HepG2 (cell line): Measurements from ENCODE around the gene MCF2L. TPM values are rescaled to one million over a fixed set of nuclear protein-coding genes. Genes with fewer than 3 reads are reported as not detected.

Experiments used
- CEBPZ ChIP-seq: IDR thresholded peaks from 2 replicates; pipeline ENCODE4 v1.6.1; 2012; ENCODE audit warnings: low read length, improper control_type of control experiment
- EED ChIP-seq: sonication (generic); formaldehyde crosslinking; IDR thresholded peaks from 2 replicates; pipeline ENCODE4 v1.5.0; 2020; ENCODE audit warnings: mild to moderate bottlenecking, missing genetic modification reagents
- KMT2B ChIP-seq: IDR thresholded peaks from 2 replicates; pipeline ENCODE4 v1.6.1; 2016; ENCODE audit warnings: missing genetic modification reagents, missing compliant biosample characterization
- NR2C2 ChIP-seq: sonication (generic); formaldehyde crosslinking; IDR thresholded peaks from 2 replicates; pipeline ENCODE4 v1.4.0; 2020; ENCODE audit warnings: missing genetic modification reagents, mild to moderate bottlenecking, moderate library complexity, borderline replicate concordance
- RCOR2 ChIP-seq: IDR thresholded peaks from 2 replicates; pipeline ENCODE4 v1.6.1; 2016; ENCODE audit warnings: missing biosample characterization, missing genetic modification reagents
- SP140L ChIP-seq: sonication (generic); formaldehyde crosslinking; IDR thresholded peaks from 2 replicates; pipeline ENCODE4 v1.4.0; 2020; ENCODE audit warnings: missing genetic modification reagents, borderline replicate concordance
- YEATS4 ChIP-seq: sonication (generic); formaldehyde crosslinking; IDR thresholded peaks from 2 replicates; pipeline ENCODE4 v1.4.0; 2020; ENCODE audit warnings: missing genetic modification reagents, borderline replicate concordance
- ZBED4 ChIP-seq: sonication (generic); formaldehyde crosslinking; IDR thresholded peaks from 2 replicates; pipeline ENCODE4 v1.4.0; 2020; ENCODE audit warnings: missing genetic modification reagents, borderline replicate concordance
- ZBTB34 ChIP-seq: sonication (generic); formaldehyde crosslinking; IDR thresholded peaks from 2 replicates; pipeline ENCODE4 v1.8.0; 2022; ENCODE audit warnings: mild to moderate bottlenecking, missing genetic modification reagents
- ZBTB38 ChIP-seq: sonication (generic); formaldehyde crosslinking; IDR thresholded peaks from 2 replicates; pipeline ENCODE4 v1.5.1; 2020; ENCODE audit warnings: mild to moderate bottlenecking, missing genetic modification reagents
- ZBTB46 ChIP-seq: sonication (generic); formaldehyde crosslinking; IDR thresholded peaks from 2 replicates; pipeline ENCODE4 v1.4.0; 2020; ENCODE audit warnings: mild to moderate bottlenecking, missing genetic modification reagents, borderline replicate concordance
- ZMYM3 ChIP-seq: sonication (generic); formaldehyde crosslinking; IDR thresholded peaks from 2 replicates; pipeline ENCODE4 v1.5.1; 2020; ENCODE audit warnings: mild to moderate bottlenecking, missing genetic modification reagents
- ZNF24 ChIP-seq: fragments of 450-650 bp; IDR thresholded peaks from 2 replicates; pipeline ENCODE4 v1.6.1; 2017; ENCODE audit warnings: antibody characterized with exemption, mild to moderate bottlenecking
- ZNF33A ChIP-seq: sonication (generic); formaldehyde crosslinking; IDR thresholded peaks from 2 replicates; pipeline ENCODE4 v1.5.1; 2020; ENCODE audit warnings: missing genetic modification reagents, mild to moderate bottlenecking, moderate library complexity, borderline replicate concordance
- ZNF670 ChIP-seq: sonication (generic); formaldehyde crosslinking; IDR thresholded peaks from 2 replicates; pipeline ENCODE4 v1.8.0; 2022; ENCODE audit warnings: mild to moderate bottlenecking, missing genetic modification reagents, borderline replicate concordance
- ZNF740 ChIP-seq: sonication (generic); formaldehyde crosslinking; IDR thresholded peaks from 2 replicates; pipeline ENCODE4 v1.4.0; 2020; ENCODE audit warnings: missing genetic modification reagents
- ZZZ3 ChIP-seq: sonication (generic); formaldehyde crosslinking; IDR thresholded peaks from 2 replicates; pipeline ENCODE4 v1.4.0; 2020; ENCODE audit warnings: missing genetic modification reagents, mild to moderate bottlenecking, borderline replicate concordance
- polyA plus RNA-seq, 8 experiments: library from polyadenylated mRNA; depleted of rRNA in 3 of 8; stranded (reverse) in 7 of 8; unstranded in 1 of 8; fragments of >200 nt; fragmentation: Illumina TruSeq in 4 of 8; extraction: Trizol in 4 of 8; gene quantifications; 2 replicates each; pipeline versions ENCODE4 v1.2.1 to v1.2.3, GENCODE V29; 2011 to 2016; ENCODE audit warnings: low read depth in 4 of 8, missing spikeins in 1 of 8, mixed read lengths in 1 of 8; ENCODE audit not compliant: insufficient read depth in 1 of 8
- total RNA-seq, 5 experiments: library from RNA; depleted of rRNA; stranded (reverse); fragments of >200 nt; fragmentation: Illumina TruSeq; extraction: Trizol; gene quantifications; 2 replicates each; pipeline ENCODE4 v1.2.3, GENCODE V29; 2016; ENCODE audit warnings: low read depth in 1 of 5

MCF2L gene
- total and polyA plus RNA-seq, 2 of the 13 experiments (the other 11 are each of a cell fraction or from before 2014, with no cell fraction given) = 19.4 to 28.4 TPM

GRCh38 chr13:113009743-113010509 lies 40.9 kb downstream of the MCF2L start (continued):
- TF ChIP-seq ZNF33A (CRISPR knock-in tag) = 0 out of 2 replicates have a peak, but pooled peaks have one; percentile 29
- peak; percentile 57; the same call in 1 of the 2 replicates for TF ChIP-seq KMT2B
- peak; percentile 89 for TF ChIP-seq ZBTB34 (CRISPR knock-in tag)
- TF ChIP-seq ZZZ3 (CRISPR knock-in tag) = 0 out of 2 replicates have a peak, but pooled peaks have one; percentile 23
- TF ChIP-seq EED (CRISPR knock-in tag) = no peak
- peak; percentile 55; the same call in 1 of the 2 replicates for TF ChIP-seq ZBTB38 (CRISPR knock-in tag)
- TF ChIP-seq ZBED4 (CRISPR knock-in tag) = peak; percentile 54; the same call in 1 of the 2 replicates
- TF ChIP-seq CEBPZ = no peak
- TF ChIP-seq YEATS4 (CRISPR knock-in tag) = peak; percentile 64; the same call in 1 of the 2 replicates
- peak; percentile 89 for TF ChIP-seq RCOR2 (CRISPR knock-in tag)
- TF ChIP-seq ZNF24 = no peak
- peak; percentile 63; the same call in 1 of the 2 replicates for TF ChIP-seq NR2C2 (CRISPR knock-in tag)
- 0 out of 2 replicates have a peak, but pooled peaks have one; percentile 14 for TF ChIP-seq ZMYM3 (CRISPR knock-in tag)
- TF ChIP-seq ZBTB46 (CRISPR knock-in tag) = peak; percentile 73; the same call in 1 of the 2 replicates
- TF ChIP-seq ZNF740 (CRISPR knock-in tag) = peak; percentile 49
- no peak for TF ChIP-seq SP140L
- peak; percentile 81; the same call in 1 of the 2 replicates for TF ChIP-seq ZNF670 (CRISPR knock-in tag)
